GM21526 (cell line): ENCODE results near the gene ZNF778.
"Not testable (repeated sequence)": the region's sequence is repeated elsewhere in the genome, so short reads cannot be mapped to it uniquely, and the experiment has no call there.

Source experiments
- ATAC-seq: cut with Tn5 transposase; IDR thresholded peaks from one replicate; pipeline ENCODE4 v1.9.1; 2021; ENCODE audit warnings: moderate library complexity; ENCODE audit not compliant: unreplicated experiment, low FRiP score

The ZNF778 gene

GRCh38 chr16:89179656-89180315 lies 37.7 kb upstream of the ZNF778 start:
- ATAC-seq, result no peak

GRCh38 chr16:89183463-89183862 lies 34.0 kb upstream of the ZNF778 start:
- ATAC-seq, result no peak

DNA sequence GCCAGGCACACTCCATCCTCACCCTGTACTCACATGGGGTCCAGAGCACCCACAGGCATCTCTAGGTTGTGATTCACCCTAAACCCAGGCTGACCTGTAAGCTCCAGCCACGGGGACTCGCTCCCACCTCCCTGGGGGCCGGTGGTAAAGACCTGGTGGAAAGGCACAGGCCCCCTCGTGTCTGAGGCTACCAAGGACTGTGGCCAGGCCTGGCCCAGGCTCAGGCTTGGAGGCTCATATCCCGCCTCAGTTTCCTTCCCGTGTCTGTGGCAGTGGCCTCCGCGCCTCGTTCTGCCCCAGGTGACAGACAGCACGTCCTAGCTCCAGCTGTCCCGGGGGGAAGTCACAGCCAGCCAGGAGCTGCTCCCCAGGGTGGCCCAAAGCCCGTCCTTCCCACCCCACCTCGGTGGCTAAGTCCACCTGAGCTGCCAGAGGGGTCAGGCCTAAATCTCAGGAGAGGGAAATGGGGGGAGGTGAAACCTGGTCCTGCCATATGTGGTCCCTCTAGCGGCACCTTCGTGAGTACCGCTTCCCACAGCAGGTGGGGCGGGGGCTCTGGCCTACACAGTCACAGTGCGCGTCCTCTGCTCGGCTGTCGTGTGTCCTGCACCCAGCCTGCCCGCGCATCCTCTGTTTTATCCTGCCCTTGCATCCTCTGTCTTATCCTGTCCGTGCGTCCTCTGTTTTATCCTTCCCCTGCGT lies 33.4 kb upstream of the ZNF778 start:
- ATAC-seq, result no peak

GRCh38 chr16:89184677-89184932 lies 32.9 kb upstream of the ZNF778 start:
- ATAC-seq, result no peak

DNA sequence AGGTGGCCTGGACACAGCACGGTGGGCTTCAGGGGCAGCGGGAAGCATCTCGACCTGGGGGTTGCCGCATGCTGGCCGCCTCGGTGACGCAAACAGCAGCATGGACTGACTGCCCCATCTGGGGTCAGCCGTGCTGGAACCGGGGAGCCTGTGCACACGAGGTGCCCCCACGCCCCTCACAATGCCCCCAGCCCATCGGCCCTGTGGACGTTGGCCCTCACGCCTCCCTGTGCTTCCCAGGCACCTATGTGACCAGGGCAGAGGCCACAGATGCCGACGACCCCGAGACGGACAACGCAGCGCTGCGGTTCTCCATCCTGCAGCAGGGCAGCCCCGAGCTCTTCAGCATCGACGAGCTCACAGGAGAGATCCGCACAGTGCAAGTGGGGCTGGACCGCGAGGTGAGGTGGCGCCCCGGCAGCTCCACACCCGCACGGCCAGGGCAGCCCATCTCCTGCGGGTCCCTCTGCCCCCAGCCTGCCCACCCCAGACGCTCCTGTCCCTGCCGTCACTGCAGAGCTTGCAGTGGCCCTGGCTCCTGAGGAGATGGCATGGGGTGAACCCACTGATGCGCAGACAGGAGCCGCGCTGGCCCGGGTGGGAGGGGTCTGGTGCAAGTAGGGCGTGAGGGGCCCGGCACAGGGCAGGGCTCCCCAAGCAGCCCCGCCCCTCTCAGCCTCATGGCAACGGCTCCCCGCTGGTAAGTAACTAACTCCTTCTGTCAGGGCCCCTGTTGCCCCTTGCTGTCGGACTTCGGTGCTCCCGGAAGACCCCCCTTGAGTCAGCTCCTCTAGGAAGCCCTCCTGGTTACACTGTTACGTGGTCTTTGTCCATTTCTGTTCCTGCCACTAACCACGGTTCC lies 32.3 kb upstream of the ZNF778 start:
- ATAC-seq, result no peak

DNA sequence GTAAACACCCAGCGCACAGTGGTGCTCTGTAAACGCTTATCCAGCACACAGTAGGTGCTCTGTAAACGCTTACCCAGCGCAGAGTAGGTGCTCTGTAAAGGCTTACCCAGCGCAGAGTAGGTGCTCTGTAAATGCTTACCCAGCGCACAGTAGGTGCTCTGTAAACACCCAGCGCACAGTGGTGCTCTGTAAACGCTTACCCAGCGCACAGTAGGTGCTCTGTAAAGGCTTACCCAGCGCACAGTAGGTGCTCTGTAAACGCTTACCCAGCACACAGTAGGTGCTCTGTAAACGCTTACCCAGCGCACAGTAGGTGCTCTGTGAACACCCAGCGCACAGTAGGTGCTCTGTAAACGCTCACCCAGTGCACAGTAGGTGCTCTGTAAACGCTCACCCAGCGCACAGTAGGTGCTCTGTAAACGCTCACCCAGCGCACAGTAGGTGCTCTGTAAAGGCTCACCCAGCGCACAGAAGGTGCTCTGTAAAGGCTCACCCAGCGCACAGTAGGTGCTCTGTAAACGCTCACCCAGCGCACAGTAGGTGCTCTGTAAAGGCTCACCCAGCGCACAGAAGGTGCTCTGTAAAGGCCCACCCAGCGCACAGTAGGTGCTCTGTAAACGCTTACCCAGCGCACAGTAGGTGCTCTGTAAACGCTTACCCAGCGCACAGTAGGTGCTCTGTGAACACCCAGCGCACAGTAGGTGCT lies 31.5 kb upstream of the ZNF778 start:
- not testable (repeated sequence) for ATAC-seq

GRCh38 chr16:89186593-89187031 lies 30.9 kb upstream of the ZNF778 start:
- ATAC-seq, result not testable (repeated sequence)

- no peak for ATAC-seq
Measured at GRCh38 chr16:89187032-89187769, 30.3 kb upstream of the ZNF778 start.

GRCh38 chr16:89187770-89188392 lies 29.6 kb upstream of the ZNF778 start:
- ATAC-seq, result no peak

DNA sequence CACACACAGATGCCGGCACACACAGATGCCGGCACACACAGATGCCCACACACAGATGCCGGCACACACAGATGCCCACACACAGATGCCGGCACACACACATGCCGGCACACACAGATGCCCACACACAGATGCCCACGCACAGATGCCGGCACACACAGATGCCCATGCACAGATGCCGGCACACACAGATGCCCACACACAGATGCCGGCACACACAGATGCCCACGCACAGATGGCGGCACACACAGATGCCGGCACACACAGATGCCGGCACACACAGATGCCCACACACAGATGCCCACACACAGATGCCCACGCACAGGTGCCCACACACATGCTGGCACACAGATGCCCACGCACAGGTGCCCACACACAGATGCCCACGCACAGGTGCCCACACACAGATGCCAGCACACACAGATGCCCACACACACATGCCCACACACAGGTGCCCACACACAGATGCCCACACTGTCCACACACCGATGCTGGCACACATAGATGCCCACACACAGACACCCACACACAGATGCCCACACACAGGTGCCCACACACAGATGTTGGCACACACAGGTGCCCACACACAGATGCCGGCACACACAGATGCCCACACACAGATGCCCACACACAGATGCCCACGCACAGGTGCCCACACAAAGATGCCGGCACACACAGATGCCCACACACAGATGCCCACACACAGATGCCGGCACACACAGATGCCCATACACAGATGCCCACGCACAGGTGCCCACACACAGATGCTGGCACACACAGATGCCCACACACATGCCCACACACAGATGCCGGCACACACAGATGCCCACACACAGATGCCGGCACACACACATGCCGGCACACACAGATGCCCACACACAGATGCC lies 28.8 kb upstream of the ZNF778 start:
- not testable (repeated sequence) for ATAC-seq

GRCh38 chr16:89189358-89190025 lies 28.0 kb upstream of the ZNF778 start:
- no peak for ATAC-seq

DNA sequence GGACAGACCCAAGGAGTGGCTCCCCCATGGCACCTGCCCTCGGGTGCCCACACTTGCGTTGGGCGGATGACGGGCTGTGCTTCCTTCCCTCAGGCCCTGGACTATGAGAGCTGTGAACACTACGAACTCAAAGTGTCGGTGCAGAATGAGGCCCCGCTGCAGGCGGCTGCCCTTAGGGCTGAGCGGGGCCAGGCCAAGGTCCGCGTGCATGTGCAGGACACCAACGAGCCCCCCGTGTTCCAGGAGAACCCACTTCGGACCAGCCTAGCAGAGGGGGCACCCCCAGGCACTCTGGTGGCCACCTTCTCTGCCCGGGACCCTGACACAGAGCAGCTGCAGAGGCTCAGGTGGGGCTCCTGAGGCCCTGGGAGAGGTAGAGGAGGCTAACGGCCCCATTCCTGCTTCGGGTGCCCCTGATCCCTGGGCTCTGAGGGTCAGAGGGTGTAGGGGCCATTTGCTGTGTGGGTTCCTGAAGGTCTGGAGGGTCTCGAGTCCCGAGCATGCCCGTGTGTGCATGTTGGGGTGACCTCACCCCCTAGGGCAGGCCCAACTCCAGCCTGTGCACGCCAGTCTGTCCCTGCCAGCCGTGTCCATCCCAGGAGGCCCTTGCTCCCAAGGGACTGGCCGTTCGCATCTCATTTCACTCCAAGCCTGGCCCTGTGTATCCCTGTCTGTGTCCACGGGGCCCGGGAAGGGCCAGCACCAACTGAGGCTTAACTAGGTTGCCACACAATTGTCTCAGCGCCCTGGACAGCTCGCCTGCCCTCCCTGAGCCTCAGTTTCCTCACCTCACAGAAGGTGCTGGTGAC lies 27.1 kb upstream of the ZNF778 start:
- ATAC-seq, result no peak

DNA sequence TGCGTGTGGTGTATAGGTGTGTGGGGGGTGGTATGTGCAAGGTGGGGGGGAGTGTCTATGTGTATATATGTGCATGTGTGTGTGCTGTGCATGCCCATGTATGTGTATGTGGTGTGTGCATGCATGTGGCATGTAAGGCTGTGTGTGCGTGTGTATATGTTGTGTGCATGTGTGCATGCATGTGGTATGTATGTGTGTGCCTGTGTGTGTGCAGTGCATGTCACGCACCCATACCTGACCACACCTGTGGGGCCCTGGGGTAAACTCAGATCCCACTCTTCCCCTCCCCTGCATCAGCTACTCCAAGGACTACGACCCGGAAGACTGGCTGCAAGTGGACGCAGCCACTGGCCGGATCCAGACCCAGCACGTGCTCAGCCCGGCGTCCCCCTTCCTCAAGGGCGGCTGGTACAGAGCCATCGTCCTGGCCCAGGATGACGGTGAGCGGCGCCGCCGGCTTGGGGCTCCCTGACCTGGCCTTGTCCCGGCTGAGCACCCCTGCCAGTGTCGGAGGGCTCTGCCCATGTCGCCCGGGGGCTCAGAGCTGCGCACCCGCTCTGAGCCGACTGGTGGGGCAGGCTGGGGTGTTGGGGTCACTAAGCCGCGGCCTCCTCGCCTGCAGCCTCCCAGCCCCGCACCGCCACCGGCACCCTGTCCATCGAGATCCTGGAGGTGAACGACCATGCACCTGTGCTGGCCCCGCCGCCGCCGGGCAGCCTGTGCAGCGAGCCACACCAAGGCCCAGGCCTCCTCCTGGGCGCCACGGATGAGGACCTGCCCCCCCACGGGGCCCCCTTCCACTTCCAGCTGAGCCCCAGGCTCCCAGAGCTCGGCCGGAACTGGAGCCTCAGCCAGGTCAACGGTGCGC lies 26.2 kb upstream of the ZNF778 start:
- no peak for ATAC-seq

DNA sequence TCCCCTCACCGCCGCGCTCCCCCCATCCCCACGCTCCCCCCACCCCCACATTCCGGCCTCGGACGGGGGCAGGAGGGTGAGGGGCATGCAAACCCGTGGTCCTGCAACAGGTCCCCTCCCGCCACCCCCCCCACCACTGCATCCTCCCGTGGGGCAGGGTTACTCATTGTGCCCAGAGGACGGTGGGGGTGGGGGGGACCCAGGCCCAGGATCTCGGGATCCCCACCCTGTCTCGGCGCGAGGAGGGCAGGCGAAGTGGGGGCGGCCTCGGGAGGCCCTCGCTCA lies 25.7 kb upstream of the ZNF778 start:
- ATAC-seq, result no peak

DNA sequence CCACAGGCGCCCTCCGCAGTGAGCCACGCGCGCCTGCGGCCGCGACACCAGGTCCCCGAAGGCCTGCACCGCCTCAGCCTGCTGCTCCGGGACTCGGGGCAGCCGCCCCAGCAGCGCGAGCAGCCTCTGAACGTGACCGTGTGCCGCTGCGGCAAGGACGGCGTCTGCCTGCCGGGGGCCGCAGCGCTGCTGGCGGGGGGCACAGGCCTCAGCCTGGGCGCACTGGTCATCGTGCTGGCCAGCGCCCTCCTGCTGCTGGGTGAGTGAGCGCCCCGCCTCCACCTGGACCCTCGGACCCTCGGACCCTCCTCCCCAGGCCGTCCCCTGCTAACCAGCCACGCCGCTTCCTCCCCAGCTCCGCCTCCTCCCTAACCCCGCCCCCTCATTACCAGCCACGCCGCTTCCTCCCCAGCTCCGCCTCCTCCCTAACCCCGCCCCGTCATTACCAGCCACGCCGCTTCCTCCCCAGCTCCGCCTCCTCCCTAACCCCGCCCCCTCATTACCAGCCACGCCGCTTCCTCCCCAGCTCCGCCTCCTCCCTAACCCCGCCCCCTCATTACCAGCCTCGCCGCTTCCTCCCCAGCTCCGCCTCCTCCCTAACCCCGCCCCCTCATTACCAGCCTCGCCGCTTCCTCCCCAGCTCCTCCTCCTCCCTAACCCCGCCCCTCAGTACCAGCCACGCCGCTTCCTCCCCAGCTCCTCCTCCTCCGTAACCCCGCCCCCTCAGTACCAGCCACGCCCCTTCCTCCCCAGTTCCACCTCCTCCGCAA lies 25.1 kb upstream of the ZNF778 start:
- not testable (repeated sequence) for ATAC-seq

DNA sequence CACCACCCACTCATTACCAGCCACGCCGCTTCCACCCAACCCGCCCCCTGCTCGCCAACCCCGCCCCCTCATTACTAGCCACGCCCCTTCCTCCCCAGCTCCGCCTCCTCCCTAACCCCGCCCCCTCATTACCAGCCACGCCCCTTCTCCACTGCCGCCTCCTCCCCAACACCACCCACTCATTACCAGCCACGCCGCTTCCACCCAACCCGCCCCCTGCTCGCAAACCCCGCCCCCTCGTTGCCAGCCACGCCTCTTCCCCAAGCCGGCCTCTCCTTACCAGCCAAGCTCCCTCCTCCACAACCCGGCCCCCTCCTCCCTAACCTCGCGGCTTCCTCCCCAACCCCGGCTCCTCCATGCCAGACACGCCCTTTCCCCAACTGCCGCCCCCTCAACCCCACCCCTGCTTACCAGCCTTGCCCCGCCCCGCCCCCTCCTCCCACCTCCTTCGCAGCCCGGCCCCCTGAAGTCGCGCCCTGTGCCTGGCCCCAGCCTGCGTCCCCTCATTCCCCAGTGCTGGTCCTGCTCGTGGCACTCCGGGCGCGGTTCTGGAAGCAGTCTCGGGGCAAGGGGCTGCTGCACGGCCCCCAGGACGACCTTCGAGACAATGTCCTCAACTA lies 24.4 kb upstream of the ZNF778 start:
- ATAC-seq, result no peak
